ENCODE results near the gene KRT73. TPM values are rescaled to one million over a fixed set of nuclear protein-coding genes. Genes with fewer than 3 reads are reported as not detected.

Gene KRT73
- total RNA-seq, 3 donors from 2014 or later = not detected

DNA sequence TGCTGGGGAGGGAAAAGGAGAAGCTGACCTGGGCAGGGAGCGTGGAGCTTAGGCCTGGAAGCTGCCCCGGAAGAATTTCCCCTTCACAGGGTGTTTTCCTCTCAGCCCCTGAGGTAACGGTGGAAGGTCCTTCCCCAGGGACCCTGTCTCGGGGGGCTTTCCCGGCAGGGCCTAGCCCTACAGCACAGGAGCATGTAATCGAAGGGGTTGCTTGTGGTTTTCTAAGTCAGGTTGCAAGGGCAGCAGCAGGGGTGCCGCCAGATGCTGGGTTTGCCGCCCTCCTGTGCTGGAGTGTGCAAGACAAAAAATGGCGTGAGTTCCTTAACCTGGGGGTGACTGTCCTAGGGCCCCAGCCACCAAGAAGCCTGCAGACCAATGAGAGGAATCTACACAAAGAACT, 43.1 kb downstream of the KRT73 start:
- no peak for TF ChIP-seq CTCF (IDR thresholded peaks at IDR 0.05)
- no peak for TF ChIP-seq POLR2A (IDR thresholded peaks at IDR 0.05)
- no peak for TF ChIP-seq POLR2AphosphoS5 (IDR thresholded peaks at IDR 0.05)
- no peak for DNase-seq (ENCODE audit: low spot score in 2 of 2)
- H3K36me3 ChIP-seq = no peaks in the 10 kb centered on the region
- intact Hi-C loops (cut with DNase I; ENCODE audit: low total_unique reads) = no loop called here
- H3K27me3 ChIP-seq = no peaks in the 10 kb centered on the region
- no peaks in the 10 kb centered on the region for H3K4me1 ChIP-seq
- no peak overlapping the region for H3K4me3 ChIP-seq
- H3K27ac ChIP-seq = no peak overlapping the region
- no peaks in the 10 kb centered on the region for H3K9me3 ChIP-seq

- H3K27ac ChIP-seq = no peak within 1 kb of the TSS
- TF ChIP-seq CTCF (IDR thresholded peaks at IDR 0.05) = no peak
- no peak for TF ChIP-seq POLR2AphosphoS5 (IDR thresholded peaks at IDR 0.05)
- no peak for TF ChIP-seq POLR2A (IDR thresholded peaks at IDR 0.05)
- no peak within 1 kb of the TSS for H3K4me3 ChIP-seq
- no peaks in the 10 kb centered on the region for H3K9me3 ChIP-seq
- intact Hi-C loops (cut with DNase I; ENCODE audit: low total_unique reads) = no loop called here
- no peaks in the 10 kb centered on the region for H3K4me1 ChIP-seq
- DNase-seq (ENCODE audit: low spot score in 2 of 2) = no peak
- H3K27me3 ChIP-seq = no peaks in the 10 kb centered on the region
- no peaks in the 10 kb centered on the region for H3K36me3 ChIP-seq
Measured at GRCh38 chr12:52573743-52574142, 44.6 kb downstream of the KRT73 start, which contains the start of gene KRT74. Gene KRT74, minus strand, starts transcription at chr12:52573843. Its CDS starts 66 bp downstream, at chr12:52573777.

DNA sequence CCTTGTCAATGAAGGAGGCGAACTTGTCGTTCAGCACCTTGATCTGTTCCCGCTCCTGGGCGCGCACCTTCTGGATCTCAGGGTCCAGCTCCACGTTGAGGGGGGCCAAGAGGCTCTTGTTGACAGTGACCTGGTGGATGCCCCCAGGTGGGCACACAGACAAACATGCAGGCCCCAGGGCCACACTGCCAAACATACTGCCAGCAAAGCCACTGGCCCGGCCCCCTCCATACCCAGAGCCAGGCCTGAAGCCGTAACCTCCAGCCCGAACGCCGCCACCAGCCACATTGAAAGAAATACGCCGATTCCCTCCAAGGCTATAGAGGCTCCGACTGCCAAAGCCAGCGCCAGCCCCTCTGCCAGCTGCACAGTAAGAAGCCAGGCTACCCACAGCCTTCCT, 45.1 kb downstream of the KRT73 start:
- Histone ChIP-seq H3K36me3 (no peaks in the 10 kb centered on the region), H3K9me3 (no peaks in the 10 kb centered on the region), H3K27ac (no peak overlapping the region), H3K4me1 (no peaks in the 10 kb centered on the region), H3K27me3 (no peaks in the 10 kb centered on the region), H3K4me3 (no peak overlapping the region)
- no peak for TF ChIP-seq POLR2AphosphoS5 (IDR thresholded peaks at IDR 0.05)
- TF ChIP-seq POLR2A (IDR thresholded peaks at IDR 0.05) = no peak
- no peak for TF ChIP-seq CTCF (IDR thresholded peaks at IDR 0.05)
- intact Hi-C loops (cut with DNase I; ENCODE audit: low total_unique reads) = no loop called here
- DNase-seq (ENCODE audit: low spot score in 2 of 2) = no peak

- H3K27ac ChIP-seq = no peak overlapping the region
- TF ChIP-seq POLR2AphosphoS5 (IDR thresholded peaks at IDR 0.05) (no peak), POLR2A (IDR thresholded peaks at IDR 0.05) (no peak), CTCF (IDR thresholded peaks at IDR 0.05) (no peak)
- H3K36me3 ChIP-seq = no peaks in the 10 kb centered on the region
- H3K9me3 ChIP-seq = no peaks in the 10 kb centered on the region
- intact Hi-C loops (cut with DNase I; ENCODE audit: low total_unique reads) = no loop called here
- H3K4me3 ChIP-seq = no peak overlapping the region
- no peaks in the 10 kb centered on the region for H3K27me3 ChIP-seq
- DNase-seq (ENCODE audit: low spot score in 2 of 2) = no peak
- no peaks in the 10 kb centered on the region for H3K4me1 ChIP-seq
Measured at GRCh38 chr12:52570511-52570910, 47.8 kb downstream of the KRT73 start.

DNA sequence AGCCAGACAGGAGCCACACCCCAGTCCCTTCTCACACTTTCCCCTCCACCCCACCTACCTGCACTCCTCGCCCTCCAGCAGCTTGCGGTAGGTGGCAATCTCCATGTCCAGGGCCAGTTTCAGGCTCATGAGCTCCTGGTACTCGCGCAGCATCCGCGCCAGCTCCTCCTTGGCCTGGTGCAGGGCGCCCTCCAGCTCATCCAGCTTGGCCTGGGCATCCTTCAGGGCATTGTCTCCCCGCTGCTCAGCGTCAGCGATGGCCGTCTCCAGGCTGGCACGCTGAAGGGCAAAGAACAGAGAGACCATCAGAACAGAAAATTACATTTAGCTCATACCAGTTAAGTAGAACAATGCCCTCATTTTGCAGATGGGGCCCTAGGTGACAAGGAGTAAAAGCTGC, 50.2 kb downstream of the KRT73 start:
- Histone ChIP-seq H3K4me3 (no peak overlapping the region), H3K27me3 (no peaks in the 10 kb centered on the region), H3K4me1 (no peaks in the 10 kb centered on the region), H3K27ac (no peak overlapping the region), H3K9me3 (no peaks in the 10 kb centered on the region), H3K36me3 (no peaks in the 10 kb centered on the region)
- intact Hi-C loops (cut with DNase I; ENCODE audit: low total_unique reads) = no loop called here
- TF ChIP-seq CTCF (IDR thresholded peaks at IDR 0.05) (no peak), POLR2A (IDR thresholded peaks at IDR 0.05) (no peak), POLR2AphosphoS5 (IDR thresholded peaks at IDR 0.05) (no peak)
- no peak for DNase-seq (ENCODE audit: low spot score in 2 of 2)
